Measurements from ENCODE around the gene RNPEPL1. TPM values are rescaled to one million over a fixed set of nuclear protein-coding genes. Genes with fewer than 3 reads are reported as not detected.

The RNPEPL1 gene
- total and polyA plus RNA-seq, 10 of the 15 experiments (the other 5 are each of a cell fraction or from before 2014, with no cell fraction given), result 0.24 to 49.5 (median 6.8) TPM

- TF ChIP-seq RFX5 (IDR thresholded peaks at IDR 0.05; ENCODE audit: low read depth, low read length) (no peak), FOXM1 (IDR thresholded peaks at IDR 0.05; ENCODE audit: low read depth, low read length) (no peak), SUZ12 (IDR thresholded peaks at IDR 0.05; ENCODE audit: unreplicated experiment) (no peak), ATF7 (IDR thresholded peaks at IDR 0.05; ENCODE audit: low read depth) (no peak), ZNF592 (IDR thresholded peaks at IDR 0.05) (no peak), BCLAF1 (IDR thresholded peaks at IDR 0.05) (no peak), PAX5 (IDR thresholded peaks at IDR 0.05; ENCODE audit: borderline replicate concordance, low read depth, low read length) (peak; percentile 14; the same call in 1 of the 2 replicates), SREBF1 (IDR thresholded peaks at IDR 0.05; ENCODE audit: low read length) (no peak), WRNIP1 (IDR thresholded peaks at IDR 0.05; ENCODE audit: borderline replicate concordance, low read depth, low read length) (no peak), NFIC (IDR thresholded peaks at IDR 0.05; ENCODE audit: low read depth, low read length) (no peak)
These were observed 52.6 kb downstream of the RNPEPL1 start (continued) for GRCh38 chr2:240620859-240621258.

All from GM12878 (cell line).